ENCODE data around the gene KCNIP1.

KCNIP1 gene

DNA sequence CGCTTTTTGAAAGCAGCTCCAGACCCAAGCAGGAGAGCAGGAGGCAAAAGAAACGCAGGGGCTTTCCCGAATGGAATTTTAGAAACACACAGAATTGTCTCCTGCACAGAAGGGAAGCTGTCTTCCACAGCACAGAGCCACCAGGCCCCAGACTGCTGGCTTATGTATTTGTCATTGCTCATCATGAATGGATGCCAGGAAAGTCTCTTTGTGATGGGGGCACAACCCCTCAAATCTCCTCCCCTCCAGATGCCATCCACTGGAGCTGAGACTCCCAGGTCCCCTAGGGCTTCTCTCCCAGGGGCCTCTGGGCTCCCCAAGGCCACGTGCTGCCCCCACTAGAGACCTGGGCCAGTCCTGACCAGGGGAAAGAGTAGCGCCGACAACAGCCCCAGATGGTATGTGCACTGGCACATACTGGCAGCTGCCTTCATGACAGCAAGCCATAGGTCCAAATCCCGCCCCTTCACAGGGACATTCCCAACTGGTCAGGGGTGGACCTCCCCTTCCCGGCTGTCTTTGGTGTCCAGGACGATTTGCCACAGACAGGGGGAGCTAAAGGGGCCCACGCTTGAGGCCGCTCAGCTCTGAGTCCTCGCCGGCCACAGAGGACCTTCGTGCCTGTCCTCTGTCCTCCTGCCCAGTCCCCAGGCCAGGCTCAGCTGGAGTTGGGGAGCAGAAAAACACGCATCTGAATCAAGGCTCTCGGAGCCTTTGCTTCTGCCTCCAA is 127.8 kb downstream of the KCNIP1 start:
- DNase-seq: no peak

DNA sequence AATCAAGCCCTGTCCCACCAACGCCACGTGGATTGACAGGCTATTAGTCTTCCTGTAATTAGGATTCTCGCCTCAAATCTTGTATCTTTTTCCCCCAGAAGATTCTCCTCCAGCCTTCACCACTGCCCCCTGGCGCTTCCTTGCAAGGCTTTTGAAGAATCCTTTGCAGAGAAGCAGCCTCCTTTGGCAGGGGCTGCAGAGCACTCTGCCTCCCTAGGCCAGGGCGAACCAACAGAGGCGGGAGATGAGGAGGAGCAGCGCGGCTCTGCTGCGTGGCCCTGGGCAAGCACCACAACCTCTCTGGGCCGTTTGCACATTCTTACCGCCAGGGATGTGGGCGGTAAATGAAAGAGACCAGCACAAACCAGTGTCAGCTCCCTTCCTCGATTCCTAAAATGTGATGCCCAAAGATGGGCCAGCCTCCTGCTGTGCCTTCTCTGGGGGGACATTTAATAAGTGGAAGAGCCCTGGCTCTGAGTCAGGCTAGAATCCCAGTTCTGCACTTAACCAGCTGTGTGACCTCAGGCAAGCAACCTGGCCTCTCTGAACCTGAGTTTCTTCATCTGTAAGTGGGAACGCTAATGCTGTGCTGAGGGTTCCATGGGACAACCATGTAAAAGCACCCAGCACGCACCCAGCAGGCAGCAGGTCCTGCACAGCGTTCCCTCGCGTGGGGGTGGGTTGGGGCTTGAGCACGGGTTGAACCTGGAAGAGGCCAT is 128.6 kb downstream of the KCNIP1 start:
- no peak for DNase-seq

DNA sequence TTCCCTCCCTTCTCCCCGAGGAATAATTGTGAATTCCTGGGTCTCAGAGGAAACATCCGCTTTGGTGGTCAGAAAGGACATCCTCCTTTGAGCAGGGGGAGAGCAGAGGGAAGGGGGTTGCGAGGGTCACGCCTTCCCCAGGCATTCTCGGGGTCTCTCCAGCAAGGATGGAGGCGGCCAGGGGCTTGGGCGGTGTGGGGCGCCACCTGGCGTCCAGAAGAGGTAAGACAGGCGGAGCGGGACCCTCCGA is 129.1 kb downstream of the KCNIP1 start:
- no peak for DNase-seq

DNA sequence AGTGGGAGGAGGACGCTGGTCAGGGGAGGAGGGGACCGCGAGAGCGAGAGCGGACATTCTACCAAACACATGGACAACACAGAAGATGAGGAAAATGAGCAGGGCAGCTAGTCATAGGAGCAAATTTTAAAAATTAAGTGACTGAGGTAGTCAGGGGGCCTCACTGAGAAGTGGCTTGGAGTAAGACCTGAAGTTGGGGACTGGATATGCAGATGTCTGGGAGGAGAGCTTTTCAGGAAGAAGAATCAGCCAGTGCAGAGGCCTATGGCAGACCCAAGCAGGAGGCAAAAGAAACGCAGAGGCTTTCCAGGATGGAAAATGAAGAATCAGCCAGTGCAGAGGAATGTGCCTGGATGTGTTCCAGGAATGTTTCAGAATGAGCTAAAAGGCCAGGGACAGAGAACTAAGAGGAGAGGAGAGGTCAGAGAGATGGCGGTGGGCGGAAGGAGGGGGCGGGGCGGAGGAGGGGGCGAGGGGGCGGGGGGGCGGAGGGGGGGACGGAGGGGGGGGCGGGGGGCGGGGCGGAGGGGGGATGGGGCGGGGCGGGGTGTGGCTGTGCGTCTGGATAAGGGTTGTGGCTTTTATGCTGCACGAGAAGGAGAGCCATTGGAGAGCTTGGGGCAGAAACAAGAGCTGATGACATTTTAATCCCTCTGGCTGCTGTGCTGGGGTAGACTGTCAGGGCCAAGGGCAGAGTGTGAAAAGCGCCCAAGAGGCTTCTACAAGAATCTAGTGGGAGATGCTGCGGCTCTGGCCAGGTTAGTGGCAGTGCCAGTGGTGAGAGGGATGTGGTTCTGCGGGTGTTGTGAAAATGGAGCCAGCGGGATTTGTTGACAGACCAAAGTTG is 129.6 kb downstream of the KCNIP1 start:
- no peak for DNase-seq

DNA sequence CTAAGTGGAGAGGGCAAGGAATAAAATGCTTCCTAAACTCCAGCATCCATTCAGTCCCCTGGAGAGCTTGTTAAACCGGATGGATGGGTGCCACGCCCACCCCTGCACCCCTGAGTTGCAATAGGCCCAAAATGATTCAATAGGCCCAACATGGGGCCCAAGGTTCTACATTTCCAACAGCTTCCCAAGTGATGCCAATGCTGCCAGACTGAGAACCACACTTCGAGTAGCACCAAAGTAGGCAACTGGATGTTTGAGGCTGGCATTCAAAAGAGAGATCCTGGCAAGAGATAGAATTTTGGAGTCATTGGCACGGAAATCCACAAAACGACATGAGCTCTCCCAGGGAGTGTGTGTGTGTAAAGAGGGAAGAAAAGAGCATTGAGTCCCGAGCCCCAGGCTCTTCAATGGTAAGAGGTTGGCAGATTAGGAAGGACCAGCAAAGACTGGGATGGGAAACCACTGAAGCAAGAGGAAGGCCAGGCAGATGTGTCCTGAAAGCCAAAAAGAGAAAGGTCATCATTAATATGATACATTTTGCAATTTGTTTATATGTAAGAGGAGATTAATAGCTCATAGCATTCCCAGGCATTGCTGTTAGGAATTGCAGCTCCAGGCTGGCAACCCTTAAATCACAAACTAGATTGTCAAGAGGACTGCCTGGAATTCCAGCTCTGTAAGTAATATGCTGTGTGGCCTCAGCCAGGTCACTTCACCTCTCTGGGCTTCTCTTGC is 130.6 kb downstream of the KCNIP1 start:
- DNase-seq: no peak

DNA sequence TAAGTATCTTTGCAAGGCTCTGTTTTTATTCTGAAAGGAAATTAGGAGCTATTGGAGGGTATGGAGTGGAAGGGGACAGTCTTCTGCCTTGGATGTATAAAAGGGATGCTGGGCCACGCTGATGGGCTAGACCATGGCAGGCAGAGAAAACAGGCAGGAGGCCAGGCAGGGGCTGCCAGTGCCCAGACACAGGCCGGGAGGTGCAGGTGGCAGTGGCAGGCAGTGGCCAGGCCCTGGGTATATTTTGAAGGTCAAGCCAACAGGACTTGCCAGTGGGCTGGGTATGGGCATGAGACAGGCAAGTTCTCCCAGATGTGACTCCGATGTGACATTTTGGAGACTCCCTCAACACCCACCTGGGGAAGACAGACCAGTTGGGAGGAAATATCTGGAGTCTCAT is 131.9 kb downstream of the KCNIP1 start:
- no peak for DNase-seq

DNA sequence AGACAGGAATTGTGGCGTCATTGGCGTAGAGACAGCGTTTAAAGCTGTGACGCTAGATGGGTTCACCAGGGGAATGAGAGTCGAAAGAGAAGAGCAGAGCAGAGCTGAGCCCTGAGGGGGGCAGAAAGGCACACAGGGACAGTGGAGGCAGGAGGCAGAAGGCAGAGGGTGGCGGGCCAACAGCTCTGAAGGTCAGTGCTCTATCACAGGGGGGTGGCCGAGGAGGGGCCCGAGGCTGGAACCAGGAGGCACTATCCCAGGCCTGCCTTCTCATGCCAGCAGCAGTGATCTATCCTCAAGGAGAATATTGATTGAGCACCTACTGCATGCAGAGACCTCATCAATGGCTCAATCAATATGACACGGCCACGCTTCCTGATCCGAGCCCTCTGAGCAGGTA is 132.4 kb downstream of the KCNIP1 start:
- DNase-seq: no peak

DNA sequence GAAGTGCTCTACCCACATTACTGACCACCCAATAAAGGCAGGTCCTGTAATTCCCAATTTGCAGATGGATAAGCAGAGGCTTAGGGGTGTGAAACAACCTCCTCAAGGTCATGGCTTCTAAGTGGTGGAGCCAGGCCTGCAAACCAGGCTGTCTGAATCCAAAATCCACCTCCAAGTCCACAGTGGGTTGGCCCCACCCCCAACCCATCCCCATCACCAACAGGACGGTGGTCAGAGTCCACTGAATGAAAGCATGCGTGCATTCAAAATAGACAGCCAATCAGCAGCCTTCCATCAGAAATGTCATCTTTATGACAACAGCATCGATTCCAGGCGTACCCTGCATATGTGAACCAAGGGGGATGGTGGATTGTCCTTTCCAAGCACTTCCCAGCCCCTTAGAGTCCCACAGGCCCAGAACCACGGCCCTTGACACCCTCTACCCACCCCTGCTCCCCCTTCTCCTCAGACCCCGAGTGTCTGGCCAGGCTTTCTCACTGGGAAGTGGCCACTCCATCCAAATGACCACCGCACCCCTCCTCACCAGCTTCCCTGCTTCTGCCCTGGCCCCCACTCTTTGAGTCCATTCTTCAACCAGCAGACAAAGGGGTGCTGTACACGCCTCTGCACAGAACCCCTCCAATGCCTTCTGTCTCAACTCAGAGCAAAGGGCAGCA is 133.1 kb downstream of the KCNIP1 start:
- no peak for DNase-seq

DNA sequence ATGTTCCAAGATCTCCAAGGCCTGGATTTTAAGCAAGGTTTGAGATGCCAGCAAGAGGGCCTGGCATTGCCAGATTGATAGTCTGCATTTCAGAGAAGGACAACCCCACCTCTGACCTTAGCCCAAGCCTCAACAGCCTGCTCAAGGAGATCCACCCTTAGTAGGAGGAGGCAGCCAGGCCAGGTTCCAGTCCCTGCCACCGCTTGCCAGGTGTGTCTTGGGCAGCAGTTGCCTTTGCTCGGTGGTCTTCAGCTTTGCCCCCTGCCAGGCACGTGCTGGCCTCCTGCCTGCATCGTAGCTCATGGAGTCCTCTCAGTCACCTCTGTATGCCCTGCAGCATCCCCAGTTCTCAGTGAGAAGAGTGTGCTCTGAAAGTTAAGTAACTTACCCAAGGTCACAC is 134.2 kb downstream of the KCNIP1 start:
- no peak for DNase-seq

DNA sequence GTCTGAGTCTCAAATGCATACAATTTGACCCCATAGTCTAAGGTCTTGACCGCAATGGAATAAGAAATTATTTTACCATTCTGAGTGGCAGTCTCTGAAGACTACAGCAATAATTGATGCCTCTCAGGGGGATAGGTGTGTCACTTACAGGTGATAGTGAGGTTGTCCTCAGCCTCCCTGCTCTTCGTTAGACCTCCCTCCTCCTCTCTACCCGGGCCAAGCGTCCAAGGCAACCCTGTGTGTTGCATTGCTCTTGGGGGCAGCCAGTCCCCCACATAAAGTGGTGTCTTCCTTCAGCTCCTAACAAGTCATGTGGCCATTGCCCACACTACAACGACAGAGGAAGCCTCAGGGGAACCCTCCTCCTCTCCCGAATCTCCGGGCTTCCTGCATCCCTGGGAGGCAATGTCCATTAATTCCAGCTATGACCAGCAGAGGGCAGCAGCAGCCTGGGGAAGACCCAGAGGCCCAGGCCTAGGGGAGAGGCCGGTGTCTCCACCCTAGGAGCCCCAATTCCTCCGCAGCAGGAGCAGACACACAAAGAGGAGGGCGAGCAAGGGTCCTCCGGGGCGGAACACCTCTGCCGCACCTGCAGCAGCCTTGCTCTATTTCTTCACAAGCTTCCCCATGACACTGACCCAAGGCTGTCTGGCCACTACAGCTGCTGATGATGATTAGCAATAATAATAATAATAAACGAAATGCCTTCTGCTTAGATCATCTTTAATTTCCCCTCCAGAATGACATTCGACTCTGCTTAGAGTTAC is 134.8 kb downstream of the KCNIP1 start:
- no peak for DNase-seq

DNA sequence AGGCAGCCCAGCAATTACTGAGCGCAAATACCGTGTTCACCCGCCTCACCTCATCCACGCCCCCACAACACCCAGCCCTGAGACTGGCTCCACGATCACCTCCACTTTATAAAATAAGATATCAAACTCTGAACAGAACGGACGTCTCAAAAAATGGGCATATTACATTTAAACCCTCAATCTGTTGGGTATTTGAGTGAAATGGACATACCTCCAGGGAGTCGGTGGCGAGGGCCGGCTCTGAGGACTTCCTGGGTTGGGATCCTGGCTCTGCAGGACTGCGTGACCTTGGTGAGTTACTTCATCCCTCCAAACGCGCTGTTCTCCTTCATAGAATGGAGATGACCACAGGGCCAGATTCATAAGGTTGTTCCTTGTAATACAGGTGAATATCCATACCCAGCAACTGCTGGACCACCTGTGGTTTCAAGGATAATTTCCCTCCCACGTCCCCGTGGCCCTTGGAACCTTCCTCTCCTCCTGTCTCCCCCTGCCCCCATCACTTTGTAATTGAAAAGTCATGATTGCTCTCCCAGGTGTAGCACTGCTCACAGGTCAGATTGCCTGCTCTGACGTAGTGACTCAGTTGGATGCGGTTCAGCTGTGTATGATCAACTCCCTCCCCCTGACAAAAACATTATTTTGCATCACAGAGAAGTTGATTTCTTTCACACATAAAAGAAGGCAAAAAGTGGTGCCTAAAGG is 135.6 kb downstream of the KCNIP1 start:
- no peak for DNase-seq

DNA sequence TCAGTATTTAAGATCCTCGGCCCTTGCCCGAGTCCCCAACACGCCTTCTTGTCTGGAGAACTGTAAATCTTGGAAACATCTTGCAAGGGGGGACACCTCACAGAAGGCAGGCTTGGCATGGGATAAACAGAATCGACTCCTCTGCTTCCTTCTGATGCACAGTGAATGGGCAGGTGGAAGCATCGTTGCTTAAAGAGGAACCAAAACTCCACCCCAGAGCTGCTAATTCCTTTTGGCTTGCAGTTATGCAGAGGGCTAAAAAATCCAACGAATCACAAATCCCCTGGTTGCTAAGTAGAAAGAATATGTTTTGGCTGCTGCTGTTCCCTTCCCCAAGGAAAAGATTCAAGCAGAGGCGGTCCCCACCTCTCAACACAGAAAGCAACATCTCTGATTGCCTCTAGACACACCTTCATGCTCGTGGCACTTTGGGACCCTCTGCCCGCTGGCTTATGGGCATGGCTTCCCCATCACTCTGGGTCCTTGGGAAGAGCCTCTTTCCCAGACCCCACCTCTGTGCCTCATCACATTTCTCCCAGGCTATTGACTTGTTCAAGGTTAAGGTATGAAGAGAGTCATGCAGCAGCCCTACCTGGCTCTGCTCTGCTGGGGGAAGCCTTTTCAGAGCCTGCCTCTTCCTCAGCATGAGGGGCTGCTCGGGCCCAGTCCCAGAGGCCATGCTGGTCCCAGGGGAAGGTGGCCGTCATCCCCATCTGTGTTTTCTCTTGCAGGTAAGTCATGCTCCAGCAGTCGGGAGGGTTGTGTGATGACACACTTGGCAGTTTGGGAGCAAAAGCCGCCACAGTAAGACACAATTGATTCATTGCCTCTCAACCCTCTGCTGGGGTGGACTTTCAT is 137.1 kb downstream of the KCNIP1 start:
- DNase-seq: no peak

DNA sequence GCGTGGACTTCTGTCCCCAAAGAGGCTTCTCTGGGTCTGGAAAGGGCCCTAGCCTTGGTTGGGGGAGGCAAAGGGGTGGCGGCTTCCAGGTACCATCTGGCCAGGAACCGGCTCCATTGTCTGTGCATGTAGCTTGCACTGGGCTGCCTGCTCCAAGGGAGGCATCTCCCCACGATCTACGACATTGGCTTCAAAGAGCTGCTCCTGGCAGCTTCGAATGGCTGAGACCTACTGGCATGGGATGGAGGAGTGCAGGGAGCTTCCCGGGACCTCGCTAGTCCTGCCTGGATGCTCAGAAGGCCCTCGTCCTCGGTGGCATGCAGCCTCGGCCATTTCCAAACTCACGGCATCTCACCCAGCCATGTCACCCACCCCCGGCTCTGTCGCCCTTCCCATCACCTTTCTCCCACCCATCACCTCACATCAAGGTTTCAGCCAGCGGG is 137.8 kb downstream of the KCNIP1 start:
- DNase-seq: no peak

DNA sequence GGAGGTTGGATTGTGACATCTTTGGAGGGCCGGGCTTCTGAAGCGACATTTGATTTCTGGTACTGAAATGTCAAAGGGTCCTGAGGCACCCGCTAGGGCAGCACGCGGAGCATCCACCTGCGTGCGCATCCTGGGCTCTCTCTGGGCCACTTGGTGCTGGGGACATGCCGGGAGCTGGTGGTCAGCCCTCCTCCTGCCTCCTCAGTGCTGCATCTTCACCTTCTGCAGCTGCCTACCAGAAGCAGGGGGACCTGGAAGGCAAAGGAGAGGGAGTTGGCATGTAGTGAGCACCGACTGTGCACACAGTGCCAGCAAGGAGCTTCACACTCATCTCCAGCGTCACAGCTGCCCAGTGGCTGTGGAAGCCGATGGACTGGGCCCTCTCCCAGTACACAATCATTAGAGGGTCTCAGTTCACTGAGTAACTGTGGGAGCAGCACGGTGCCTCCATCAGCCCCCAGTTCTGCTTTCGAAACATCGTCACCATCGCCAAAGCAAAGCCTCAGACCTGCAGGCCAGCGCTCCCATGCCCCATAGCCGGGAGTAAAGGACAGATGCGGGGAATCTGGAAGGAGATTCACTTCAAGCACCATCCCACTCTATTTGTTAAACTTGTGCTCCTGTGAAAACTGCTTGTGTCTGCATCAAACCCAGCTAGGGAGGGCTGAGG is 138.4 kb downstream of the KCNIP1 start:
- DNase-seq: no peak

DNA sequence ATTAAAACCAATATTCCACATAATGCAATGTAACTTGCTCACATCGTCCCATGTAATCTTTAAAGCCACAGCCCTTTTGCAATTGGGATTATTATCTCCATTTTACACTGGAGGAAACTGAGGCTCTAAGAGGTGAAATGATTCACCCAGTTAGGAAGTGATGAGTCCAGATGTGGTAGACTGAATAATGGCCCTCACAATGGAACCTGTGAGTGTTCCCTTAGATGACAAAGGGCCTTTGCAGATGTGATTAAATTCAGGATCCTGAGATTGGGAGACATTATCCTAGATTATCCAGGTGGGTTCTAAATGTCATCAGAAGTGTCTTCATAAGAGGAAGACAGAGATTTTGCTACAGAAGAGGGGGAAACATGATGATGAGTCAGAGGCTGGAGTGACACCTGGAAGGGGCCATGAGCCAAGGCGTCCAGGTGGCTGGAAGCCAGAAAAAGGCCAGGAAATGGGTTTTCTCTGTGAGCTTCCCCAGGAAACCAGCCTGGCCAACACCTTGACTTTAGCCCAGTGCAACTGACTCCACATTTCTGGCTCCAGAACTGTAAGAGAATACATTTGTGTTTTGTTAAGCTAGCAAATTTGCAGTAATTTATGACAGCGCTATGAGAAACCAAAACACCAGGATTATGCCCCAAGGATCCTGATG is 139.1 kb downstream of the KCNIP1 start:
- no peak for DNase-seq

DNA sequence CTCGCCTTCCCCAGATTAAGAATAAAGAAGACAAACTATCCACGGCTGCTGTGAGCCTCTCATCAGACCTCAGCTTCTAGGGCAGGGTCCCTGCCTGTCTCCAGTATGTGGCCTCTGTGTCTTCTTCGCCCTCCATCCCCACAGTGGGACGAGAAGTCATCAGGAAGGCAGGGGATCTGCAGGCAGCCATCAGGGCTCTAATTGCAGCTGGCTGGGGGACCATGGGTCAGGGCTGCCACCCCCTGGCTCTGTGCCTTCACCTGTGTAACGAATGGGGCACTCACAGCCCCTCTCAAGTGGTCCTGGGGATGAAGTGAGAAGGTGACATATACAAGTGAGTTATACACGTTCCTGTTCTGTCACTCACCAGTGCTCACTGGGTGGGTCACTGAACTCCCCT is 139.8 kb downstream of the KCNIP1 start:
- no peak for DNase-seq

DNA sequence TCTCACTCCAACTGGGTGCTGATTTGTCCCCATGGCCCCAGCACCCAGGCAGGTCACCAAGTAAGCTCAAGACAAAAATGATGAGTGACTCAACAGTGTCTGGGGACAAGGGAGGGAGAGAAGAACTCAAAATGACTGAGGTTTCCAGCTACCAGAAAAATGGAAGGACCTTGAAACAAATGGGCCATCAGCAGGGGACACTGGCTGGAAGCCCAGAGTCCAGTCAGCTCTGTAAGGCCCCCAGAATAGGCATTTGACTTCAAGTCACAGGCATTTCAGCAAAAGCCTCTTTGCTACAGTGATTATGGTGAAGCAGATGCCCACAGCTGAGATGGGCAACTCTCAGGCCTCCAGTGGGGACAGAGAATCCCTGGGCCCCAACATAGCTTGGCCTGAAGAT is 140.7 kb downstream of the KCNIP1 start:
- no peak for DNase-seq

DNA sequence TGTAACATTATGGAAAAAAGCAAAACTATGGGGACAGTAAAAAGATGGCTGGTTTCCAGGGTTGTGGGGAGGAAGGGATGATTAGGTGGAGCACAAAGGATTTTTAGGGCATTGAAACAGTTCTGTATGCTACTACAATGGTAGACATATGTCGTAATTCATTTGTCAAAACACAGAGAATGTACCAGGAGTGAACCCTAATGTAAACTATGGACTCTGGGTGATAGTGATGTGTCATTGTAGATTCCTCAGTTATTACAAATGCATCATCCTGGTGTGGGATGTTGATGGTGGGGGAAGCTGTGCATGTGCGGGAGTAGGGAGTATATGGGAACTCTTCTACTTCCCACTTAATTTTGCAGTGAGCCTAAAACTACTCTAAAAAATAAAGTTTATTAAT is 144.7 kb downstream of the KCNIP1 start:
- no peak for DNase-seq

DNA sequence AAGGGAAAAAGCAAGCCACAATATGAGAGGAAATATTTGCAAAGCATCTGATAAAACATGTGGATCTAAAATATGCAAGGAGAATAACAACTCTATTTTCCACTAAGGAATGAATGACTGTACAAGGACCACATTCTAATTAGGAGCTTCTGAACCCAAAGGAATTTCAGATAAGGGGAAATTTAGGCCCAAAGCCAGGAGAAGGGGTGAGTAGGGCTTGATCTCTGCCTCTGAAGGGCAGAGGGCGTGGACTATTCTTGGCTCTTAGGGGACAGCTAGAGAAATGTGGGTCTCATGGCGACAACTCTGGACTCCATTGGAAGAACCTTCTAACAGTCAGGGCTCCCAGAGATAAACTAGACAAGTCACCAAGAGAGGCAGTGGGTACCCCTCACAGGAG is 147.0 kb downstream of the KCNIP1 start:
- no peak for DNase-seq

All from NCI-H1436 treated with DMSO at 0.1 percent for 48 hours (cell line).